GM21576 (cell line): ENCODE data around the gene AIFM1.

Experiments used
- ATAC-seq: cut with Tn5 transposase; IDR thresholded peaks from one replicate; pipeline ENCODE4 v1.9.1; 2021; ENCODE audit warnings: mild to moderate bottlenecking, moderate library complexity; ENCODE audit not compliant: unreplicated experiment

AIFM1 gene

DNA sequence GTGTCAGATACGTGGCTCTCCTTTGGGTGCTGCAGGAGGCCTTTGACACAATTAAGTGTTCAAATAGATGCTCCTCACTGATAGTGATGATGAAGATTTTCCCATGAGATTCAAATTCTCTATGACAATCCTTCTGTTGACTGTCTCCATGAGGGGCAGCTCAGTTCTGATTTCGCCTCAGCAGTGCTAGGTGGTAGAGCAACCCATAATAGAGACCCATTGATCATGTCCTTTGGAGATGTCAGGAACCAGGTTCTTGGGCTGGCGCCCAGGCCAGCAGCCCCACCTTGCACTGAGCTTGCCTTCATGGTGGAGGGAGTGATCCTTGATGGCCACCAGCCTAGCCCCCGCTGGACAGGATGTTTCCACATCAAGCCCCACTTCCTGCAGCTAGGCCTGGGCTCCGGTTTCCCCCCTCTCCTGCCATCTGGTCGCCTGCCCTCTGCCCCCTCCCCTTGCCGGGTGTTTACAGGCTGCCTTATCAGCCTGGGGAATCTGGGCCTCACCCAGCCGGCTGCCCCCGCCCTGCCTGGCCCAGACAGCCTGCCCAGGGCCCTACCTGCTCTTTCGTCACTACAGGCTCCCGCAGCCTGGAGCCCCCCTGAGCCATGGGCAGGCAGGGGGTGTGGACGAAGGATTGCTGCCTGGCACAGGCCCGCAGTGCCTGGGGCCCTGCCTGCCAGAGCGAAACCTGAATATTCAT lies 68.0 kb downstream of the AIFM1 start:
- no peak for ATAC-seq

DNA sequence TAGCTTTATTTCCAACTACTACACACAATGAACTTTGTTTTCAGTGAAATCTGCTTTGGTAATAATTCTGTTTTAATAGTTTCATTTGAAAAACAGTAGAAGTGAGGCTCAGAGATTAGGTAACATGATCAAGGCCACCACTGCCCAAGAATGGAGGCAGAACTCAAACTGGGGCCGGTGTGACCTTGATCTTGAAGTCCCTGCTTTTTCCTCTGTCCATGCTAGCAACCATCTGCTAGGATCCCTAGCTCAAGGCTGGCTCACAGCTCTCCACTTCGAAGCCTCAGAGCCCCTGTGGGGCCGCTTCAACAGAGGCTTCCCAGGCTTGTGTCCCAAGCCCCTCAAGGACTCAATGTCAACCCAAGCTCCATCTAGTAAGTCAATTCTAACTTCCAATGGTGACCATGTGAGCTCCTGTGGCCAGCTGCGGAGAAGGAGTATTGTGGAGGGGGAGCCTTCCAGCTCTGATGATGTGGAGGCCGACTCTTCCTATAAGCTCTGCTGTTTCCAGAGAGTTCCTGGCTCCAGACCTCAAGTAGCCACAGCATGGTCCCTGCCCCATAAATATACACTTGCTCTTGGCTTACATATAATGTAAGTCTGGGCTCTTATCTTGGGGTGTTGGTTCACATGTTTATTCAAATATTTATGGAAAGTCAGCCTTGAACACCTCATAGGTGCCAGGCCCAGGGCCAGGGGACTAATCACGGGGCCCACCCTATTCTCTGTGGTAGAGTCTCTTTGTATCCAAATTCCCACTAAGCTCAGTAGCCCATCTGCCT lies 70.2 kb downstream of the AIFM1 start:
- no peak for ATAC-seq

DNA sequence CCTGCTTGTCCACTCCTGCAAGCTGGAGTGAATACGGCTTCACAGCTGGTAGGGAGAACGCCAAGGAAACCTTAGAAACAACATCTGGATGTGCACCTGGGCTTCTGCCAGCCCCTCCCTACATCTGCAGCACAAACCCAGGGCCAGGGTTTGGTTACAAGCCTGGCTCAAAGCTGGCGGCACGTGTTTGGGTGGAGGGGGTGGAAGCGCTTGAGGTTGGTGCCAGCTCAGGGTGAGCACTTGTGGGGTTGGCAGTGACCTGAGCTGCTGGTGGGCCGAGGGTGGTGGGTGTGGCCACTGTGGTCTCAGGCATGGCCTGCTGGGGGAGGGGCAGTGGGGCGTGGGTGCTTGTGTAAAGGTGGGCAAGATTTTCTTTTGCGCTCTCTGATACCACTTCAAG lies 70.9 kb downstream of the AIFM1 start:
- no peak for ATAC-seq

DNA sequence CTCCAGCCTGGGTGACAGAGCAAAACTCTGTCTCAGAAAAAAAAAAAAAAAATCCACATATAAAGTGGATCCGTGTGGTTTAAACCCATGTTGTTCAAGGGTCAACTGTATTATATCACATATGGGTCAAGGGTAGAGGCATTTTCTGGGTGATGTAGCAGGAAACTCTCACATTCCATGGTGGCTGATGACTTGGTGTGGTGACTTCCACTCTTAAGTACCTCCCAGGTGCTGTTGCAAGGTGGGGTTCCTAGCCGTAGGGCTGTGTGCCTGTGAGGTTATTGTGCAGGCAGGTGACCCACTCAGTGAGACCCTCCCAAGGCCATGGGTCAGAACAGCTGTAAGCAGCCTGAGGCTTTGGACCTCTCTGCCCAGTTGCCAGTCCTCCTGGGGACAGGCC lies 72.4 kb downstream of the AIFM1 start:
- ATAC-seq, result no peak

DNA sequence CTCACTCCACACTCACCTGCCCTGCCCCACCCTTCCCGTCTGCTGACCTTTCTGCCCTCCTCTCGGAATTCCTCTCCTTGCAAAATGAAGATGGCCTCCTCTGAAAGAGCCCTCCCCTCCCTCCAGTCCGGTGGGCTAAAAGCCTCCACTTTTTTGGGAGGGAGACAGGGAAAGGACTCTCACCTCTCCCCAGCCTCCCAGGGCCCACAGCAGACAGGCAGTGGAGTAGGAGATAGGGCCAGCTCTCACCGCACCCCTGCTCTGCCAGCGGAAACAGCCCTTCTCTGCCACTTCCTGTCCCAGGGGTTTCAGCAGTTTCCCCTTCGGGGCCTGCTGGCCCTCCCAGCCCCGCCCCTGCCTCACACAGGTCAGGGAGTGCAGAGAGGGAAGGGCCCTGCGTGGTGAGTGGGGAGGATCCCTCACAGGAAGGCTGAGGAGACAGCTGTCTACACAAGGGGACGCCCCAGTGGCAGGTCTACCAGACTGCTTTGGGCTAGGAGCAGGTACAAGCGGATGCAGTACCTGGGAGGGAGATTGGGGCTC lies 73.6 kb downstream of the AIFM1 start:
- ATAC-seq, result peak; percentile 98

DNA sequence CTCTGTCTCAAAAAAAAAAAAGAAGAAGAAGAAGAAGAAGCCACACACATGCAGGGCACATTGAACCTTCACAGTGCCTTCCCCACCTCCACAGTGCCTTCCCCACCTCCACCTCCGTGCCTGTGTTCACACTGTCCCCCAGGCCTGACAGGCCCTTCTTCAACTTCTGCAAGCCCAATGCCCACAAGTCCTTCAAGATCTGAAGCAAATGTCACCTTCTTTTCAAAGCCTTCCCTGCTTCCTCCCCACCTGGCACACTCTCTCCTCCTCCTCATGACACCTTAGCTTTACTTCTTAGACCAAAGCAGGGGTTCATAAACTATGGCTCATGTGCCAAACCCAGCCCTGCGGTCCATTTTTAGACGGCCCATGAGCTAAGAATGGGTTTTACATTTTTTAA lies 75.3 kb downstream of the AIFM1 start:
- no peak for ATAC-seq

DNA sequence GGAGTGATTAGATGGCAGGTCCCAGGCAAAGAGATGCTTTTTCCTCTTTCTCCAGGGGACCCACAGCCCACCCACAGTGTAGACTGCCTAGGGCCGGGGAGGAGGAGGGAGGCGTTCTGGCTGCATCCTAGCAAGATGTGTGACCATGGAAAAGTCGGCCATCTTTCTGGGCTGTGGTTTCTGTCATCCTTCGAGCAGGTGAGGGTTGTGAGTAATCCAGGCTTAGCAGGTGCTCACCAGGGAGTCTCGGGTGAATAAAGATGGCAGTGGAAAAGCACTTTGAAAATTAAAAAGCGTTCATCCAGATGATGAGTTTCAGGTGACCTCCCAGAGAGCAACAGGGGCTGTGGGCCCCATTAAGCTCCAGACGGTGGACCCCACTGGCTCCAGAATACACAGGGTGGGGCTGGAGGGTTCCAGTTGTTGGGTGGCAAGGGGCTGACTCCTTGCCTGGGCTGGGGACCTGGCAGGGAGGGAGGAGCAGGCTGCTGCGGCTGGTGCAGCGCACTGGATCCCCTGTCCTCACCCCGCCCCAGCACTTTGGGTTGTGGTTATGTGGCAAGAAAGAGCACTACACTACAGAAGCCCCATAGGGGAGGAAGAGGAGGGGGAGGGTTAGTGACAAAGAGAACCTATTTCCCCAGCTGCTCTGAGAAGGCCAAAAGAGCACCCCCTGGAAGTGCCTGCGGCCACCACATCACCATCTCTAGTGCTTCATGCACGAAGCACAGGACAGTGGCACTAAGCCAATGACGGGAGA lies 79.0 kb downstream of the AIFM1 start:
- peak; percentile 36 for ATAC-seq

DNA sequence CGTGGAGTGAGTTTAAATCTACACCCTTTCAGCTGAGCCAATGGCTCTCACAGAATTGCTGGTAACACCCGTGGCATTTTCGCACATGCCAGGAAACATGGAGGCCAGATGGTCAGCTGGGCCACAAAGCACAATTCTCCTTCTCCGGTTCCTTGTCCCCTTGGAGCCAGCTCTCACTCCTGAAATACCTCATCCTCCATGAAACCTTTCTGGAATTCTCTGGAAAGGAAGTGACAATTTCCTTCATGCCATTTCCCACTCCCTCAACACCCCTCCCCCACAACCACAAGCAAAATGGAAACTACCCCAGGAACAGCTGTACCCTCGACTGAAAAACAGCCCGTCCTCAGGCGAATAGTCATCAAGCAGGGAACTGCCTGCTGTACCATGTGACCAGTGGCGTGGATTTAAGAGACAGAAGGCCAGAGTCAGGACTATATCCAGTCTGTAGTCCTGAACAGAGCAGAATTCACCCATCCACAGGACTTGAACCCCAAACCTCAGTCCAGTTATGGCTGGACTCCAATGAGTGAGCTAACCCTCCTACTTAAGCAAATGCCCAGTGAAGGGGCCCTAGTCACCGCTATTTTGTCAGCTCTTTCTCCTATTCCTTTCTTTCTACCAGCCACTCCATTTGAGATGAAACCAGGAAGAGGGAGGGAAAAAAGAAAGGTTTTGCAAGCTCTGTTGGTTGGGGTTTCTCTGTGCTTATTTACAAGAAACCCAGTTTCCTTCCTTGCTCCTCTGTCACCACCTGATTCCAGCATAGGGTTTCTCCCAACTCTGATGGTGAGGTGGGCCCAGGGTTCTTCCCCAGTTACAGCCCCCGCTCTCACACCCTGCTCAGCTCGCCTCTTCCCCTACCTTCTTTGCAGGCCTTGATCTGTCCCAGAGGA lies 79.8 kb downstream of the AIFM1 start:
- no peak for ATAC-seq

DNA sequence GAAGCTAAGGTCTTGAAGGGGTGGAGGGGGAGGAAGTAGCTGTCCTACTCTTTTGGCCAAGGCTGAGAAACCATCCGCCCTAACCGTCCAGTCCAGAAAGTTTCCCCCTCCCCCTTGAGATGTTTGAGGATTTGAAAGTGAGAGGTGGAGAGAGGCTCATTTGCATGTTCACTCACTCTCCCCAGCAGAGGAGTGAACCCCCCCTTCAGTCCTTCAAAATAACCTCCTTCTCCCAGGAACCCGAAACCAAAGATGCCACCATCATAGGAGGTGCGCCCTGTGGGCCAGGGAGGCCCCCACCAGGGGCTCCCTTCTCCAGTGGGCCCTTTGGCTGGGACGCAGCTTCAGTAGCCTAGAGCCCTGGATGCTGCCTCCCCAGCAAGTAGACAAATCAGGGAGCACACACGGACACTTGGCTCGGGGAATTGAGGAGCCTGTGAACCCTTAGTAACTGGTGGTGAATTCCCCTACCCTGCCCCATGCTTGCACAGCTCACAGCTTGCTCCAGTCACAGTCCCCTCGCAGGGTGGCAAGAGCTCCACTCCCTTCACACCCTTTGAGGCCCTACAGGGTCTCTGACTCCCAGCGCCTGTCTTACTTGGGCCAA lies 80.9 kb downstream of the AIFM1 start:
- ATAC-seq, result peak; percentile 37

DNA sequence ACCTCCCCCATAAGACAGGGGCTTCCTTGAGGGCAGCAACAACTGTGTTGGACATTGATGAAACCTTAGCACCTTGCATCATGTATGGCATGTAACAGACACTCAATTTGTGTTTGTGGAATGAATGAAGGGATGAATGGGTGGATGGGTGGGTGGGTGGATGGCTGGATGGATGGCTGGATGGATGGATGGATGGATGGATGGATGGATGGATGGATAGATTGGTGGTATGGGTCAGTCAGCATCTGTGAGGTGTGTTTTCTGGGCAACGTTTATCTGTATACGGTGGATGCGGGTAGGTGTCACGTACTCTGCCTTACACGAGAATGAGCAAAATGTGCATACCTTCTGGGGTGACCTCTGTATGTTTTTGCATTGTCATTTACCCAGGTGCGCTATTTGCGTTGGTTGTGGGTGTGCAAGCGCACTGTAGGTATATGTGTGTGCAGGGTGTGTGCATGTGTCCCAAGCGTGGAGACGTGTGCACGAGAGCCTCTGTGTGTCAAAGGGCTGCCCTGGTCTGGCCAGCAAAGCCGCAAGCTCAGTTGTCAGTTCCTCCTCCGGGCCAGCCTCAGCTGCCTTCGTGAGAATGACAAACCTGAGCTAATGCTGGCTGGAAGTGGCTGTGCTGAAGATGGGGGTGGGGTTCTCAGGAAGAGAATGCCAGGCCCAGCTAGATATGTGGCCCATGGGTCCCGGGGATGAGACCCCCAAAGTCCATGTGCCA lies 81.8 kb downstream of the AIFM1 start:
- ATAC-seq, result peak; percentile 23

DNA sequence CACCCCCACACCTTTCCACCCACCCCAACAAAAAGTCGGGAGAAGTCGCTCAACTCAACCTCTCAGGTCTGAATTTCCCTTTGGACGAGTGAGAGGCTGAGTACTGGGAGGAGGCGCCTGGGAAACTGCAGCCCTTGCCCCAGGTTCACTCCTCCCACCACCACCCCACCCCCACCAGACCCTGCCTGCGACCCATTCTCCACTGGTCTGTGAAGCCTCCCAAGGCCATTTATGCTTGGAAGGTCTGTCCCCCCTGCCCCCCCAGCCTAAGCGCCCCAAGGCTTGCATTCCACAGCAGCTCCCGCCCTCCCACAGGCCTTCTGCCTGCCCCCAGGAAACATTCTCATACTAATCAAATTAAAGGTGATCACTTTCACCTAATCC lies 82.5 kb downstream of the AIFM1 start:
- no peak for ATAC-seq

DNA sequence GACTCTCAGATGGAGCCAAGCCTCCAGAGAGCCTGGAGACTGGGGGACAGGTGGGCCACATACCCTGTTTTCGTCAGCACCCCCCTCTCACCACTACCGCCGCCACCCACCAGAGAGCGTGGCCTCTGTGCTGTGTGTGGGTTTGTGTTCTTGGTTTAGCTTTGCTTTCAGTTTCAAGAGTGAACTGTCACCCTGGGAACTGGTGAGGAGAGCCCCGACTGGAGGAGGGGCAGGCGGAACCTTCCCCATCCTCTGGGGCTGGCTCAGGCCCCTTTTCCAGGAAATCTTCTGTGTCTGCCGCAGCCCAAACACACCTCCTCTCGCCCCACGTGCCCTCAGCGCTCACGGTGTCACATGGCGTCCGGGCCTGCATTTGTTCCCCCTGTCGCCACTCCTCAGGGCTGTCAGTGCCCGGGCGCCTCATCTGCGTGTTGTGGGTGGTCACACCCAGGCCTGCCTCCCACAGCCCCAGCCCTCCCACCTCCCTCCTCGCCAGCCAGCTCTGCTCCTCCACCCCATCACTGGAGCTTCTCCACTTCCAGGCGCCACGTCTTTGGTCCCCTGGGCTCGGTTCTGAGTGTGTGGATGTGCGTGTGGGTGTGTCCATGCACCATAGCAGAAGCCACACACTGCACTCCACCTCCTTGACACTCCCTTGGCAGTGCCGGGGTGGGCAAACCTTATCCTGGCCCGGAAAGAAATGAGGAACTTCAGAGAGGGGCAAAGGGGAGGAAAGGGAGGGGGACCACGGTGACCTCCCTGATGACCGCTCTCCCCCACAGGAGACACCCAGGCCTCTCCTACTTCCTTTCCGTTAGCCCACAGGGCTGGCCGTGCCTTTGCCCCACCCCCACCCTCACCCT lies 83.2 kb downstream of the AIFM1 start:
- peak; percentile 52 for ATAC-seq

DNA sequence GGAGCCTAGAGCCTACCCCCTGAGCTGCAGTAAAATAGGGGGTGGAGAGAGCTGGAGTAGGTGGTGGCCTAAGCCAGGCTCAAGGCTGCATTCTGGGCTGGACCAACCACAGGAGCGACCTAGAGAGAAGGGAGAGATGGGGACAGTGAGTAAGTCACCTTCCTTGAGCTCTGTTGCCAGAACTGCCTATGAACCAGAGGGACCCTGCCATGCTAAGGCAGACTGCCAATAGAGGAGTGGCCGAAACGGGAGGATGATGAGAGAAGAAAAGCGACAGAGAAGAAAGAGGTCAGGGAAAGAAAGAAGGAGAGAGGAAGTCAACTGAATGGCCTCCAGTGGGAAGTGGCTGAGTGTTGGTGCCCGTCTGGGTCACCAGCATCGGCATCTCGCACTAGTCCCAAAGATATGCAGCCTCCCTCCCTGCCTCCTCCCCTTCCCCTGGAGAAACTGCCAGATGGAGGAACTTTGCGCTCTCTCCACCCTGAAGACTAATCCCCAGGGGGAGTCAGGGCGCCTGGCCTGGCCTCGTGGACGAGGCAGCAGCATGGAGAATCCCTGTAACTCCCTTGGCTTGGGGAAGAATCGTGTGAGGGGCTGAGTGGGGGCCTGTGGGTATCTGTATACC lies 84.1 kb downstream of the AIFM1 start:
- ATAC-seq, result no peak

DNA sequence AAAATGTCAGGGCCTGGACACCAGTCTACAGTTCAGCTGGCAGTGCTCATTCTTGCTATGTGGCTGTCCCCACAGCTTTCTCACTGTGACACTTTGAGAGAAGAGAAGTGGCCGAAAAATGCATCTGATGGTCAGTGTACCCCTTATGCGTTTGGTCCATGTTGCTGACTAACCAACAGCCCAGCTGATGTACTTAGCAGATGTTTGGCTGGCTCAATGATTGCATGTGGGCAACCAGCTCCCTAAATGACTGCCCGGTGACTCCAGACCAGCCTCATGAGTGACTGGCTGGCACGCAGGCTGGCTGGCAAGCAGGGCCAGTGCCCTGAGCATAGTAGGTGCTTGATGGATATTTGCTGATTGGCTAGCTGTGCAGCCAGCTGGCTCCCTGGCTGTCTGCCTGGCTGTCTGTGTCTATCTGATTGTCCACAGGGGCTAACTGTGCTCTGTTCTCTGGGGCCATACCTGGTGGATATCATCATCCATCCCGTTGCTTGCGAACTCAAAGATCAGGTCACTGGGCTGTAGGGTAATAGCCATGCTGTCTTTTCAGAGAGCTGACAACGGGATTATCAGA lies 84.8 kb downstream of the AIFM1 start:
- no peak for ATAC-seq

DNA sequence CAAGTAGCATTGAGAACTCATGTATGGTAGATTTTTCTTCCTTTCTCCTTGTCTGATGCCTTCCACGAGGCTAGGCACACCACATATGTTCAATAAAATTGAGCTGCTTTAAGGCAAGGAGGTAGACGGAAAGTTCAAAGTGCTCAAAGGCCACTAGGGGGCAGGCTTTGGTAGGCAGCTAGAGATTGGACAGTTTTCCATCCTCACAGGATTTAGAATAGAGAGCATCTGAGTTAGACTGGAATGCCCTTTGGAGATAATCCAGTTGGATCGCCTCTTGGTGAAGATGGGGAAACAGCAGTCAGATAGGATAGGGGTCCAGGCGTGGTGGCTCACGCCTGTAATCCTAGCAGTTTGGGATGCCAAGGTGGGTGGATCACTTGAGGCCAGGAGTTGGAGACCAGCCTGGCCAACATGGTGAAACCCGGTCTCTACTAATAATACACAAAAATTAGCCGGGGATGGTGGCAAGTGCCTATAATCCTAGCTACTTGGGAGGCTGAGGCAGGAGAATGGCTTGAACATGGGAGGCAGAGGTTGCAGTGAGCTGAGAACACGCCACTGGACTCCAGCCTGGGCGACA lies 85.7 kb downstream of the AIFM1 start:
- ATAC-seq, result no peak
